Gastrocnemius medialis (tissue), 4 donors: ENCODE measurements around the gene CD3D.

ENCODE experiments used
- POLR2A ChIP-seq, 2 donors: fragments of 450-650 bp; IDR thresholded peaks; one replicate each; pipeline ENCODE4 v1.6.1; 2017; ENCODE audit warnings: antibody characterized with exemption in 2 of 2, mild to moderate bottlenecking in 2 of 2, moderate library complexity in 2 of 2
- TF ChIP-seq, protein P1 (sequence below), 5 experiments: fragments of 450-650 bp in 3 of 5; fragments of 200-600 bp in 2 of 5; sonication (generic) in 2 of 5; IDR thresholded peaks in 4 of 5; conservative IDR thresholded peaks in 1 of 5; 1 replicate in 4 of 5; 2 replicates in 1 of 5; pipeline ENCODE4 v1.5.1; 2016 to 2019; ENCODE audit warnings: antibody characterized with exemption in 5 of 5, mild to moderate bottlenecking in 3 of 5, moderate library complexity in 3 of 5

DNA sequence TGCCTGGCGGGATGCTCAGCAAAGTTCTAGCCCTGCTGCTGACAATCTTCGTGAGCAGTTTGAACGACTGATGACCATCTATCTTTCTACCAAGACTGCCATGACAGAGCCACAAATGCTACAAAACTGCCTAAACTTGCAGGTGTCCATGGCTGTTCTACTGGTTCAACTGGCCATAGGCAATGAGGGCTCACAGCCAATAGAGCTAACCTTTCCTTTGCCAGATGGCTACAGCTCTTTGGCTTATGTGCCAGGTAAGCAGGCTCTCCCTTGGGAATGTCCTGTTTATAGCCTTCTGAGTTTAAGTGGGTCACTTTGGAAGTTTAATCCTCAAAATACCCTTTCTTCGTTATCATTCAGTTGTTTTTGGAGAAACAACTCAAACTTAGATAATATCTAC lies 37.0 kb upstream of the CD3D start:
- TF ChIP-seq POLR2A (IDR thresholded peaks at IDR 0.05), result no peak
- TF ChIP-seq, protein P1, sequence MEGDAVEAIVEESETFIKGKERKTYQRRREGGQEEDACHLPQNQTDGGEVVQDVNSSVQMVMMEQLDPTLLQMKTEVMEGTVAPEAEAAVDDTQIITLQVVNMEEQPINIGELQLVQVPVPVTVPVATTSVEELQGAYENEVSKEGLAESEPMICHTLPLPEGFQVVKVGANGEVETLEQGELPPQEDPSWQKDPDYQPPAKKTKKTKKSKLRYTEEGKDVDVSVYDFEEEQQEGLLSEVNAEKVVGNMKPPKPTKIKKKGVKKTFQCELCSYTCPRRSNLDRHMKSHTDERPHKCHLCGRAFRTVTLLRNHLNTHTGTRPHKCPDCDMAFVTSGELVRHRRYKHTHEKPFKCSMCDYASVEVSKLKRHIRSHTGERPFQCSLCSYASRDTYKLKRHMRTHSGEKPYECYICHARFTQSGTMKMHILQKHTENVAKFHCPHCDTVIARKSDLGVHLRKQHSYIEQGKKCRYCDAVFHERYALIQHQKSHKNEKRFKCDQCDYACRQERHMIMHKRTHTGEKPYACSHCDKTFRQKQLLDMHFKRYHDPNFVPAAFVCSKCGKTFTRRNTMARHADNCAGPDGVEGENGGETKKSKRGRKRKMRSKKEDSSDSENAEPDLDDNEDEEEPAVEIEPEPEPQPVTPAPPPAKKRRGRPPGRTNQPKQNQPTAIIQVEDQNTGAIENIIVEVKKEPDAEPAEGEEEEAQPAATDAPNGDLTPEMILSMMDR (IDR thresholded peaks at IDR 0.05 in 4 of 5, conservative IDR thresholded peaks at IDR 0.05 in 1 of 5), result no peak
